Ammon's horn (tissue), 1 donor: ENCODE data around the gene PIGK.

Experiments
- DNase-seq: peaks from one replicate; pipeline ENCODE4 v3.0.0-alpha.2; 2016; ENCODE audit warnings: low spot score

PIGK gene

DNA sequence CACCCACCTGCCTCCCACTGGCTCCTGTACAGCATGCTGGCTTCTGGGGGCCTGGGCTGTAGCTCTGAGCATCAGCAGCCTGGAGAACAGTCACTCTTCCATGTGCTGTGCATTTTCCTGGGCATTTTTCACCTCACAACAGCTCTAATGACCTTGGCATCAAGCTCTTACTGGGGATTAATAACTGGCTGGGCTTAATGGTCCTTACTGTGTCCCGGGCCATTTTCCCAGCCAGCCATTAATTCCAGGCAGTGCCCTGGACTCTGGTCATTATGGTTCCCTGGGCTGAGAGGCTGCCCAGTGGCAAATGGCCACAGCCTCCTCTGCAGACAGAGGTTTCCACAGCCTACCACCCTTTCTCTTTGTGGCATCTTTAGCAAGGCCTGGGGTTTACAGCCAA is 180.1 kb downstream of the PIGK start:
- DNase-seq, result no peak
